HUDEP-2 (cell line): ENCODE measurements around the gene LYPLAL1.
A peak's percentile ranks its signal among the peaks of the same experiment; 100 is the strongest.

Experiments
- DNase-seq, 76 experiments: peaks; one replicate each; lab custom pipeline; 2025; ENCODE audit not compliant: unreplicated experiment in 76 of 76; lab: John Stamatoyannopoulos, UW

The LYPLAL1 gene

DNA sequence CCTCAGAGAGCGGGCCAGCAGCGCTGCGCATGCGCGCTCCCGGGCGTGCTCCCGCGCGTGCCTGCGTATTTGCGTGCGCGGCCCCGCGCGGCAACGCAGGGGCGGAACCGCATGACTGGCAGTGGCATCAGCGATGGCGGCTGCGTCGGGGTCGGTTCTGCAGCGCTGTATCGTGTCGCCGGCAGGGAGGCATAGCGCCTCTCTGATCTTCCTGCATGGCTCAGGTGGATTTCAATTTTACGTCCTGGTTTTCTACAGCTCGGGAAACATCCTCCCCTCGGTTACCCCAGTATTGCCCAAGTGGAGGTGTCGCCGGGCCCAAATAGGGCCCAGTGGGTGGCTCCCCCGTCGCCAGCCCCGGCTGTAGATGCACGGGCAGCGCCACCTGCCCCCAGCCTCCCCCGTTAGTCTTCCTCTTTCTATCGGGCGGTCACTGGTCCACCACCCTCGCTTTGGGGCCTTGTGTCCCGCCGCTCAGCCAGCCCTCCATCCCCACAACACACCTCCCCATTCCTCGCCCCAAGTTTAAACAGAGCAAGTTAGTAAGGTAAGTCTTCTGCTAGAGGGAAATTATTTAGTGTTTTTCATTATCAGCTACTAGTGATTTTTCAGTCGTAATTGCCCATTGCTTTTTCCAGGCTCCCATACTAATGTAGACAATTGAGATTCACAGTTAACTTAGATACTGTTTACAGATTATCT is at the start of gene LYPLAL1:
TSS of gene LYPLAL1 (plus strand) at position 121 of the 702 bp plus-strand sequence. CDS start at position 134, 13 bp downstream.
- DNase-seq: peak in 73 of 76 experiments; percentile 31 to 88 (median 74)

DNA sequence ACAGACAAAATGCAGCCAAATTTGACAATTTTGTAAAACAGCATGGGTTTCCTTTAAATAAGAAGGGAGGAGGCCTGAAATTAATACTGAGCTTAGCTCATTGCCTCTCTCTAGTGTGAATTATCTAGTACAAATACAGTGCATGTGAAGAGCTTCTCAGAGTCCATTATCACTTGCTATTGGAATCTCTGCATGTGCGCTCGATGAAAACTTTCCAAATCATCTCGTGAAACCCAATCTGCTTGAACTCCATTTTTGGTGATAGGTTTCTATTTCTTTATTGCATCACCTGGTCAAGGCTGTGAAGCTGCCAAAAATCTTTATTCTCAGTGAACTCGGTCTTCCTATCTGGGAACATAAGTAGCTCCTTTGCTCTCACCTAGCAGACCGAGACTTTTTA is 49.5 kb upstream of the LYPLAL1 start:
- no peak for DNase-seq

DNA sequence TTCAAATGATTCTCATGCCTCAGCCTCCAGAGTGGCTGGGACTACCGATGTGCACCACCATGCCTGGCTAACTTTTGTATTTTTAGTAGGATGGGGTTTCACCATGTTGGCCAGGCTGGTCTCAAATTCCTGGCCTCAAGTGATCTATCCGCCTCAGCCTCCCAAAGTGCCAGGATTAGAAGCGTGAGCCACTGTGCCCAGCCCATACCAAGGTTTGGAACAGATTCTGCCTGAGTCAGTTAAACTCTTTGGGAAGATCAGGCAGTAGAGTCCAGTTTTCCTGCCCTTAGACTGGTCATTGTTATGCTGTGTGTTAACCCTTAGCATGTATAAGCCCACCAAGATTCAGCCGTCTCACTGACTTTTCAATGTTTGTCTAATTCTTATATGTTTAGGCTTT is 48.3 kb upstream of the LYPLAL1 start:
- no peak for DNase-seq

DNA sequence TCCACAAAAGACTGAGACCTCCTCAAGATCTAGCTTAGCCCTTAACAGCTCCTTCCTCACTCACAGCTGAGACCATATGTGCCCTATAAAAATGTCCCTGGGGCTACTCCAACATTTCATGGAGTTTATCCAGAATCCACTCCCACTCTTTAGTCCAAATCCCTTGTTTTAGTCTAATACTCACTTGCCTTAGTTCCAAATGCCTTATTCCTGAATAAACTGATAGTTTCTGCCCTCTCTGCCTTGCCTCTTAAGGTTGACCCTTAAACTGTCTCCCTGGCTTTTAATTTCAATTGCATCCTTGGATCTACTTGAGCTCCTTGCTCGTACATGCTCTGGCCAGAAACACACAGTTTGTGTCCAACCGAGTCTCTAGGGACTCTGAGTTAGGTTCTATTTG is 47.3 kb upstream of the LYPLAL1 start:
- DNase-seq: no peak

DNA sequence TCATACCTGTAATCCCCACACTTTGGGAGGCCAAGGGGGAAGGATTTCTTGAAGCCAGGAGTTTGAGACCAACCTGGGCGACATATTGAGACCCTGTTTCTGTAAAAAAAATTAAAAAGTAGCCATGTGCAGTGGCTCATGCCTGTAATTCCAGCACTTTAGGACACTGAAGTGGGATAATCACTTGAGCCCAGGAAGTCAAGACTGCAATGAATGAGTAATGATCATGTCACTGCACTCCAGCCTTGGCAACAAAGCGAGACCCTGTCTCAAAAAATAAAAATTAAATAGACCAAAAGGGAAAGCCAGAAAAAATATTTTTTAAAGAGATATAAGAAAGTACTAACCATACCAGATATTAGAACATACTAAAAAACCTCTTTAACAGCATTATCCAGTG is 44.7 kb upstream of the LYPLAL1 start:
- no peak for DNase-seq

DNA sequence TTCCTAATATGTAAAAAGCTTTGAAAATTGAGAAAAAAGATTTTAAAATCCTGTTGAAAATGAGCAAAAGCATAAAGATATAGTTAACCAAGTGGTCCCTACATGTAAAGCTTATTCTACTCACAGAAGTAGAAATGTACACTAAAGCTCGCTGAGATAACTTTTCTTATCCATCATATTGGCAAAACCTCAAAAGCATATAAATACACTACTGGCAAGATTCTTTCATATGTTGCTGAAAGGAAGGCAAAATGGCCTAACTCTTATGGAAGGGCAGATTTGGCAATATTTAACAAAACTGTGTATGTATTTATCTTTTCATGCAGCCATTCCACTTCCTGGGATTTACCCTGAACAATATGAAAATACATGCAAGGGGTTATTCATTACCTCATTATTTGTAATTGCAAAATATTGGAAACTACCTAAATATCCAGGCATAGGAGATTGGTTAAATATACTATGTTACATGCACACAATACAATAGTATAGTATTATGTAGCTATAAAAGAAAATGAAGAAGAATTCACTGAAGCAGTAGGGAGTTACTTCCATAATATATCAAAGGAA is 43.2 kb upstream of the LYPLAL1 start:
- DNase-seq: no peak

DNA sequence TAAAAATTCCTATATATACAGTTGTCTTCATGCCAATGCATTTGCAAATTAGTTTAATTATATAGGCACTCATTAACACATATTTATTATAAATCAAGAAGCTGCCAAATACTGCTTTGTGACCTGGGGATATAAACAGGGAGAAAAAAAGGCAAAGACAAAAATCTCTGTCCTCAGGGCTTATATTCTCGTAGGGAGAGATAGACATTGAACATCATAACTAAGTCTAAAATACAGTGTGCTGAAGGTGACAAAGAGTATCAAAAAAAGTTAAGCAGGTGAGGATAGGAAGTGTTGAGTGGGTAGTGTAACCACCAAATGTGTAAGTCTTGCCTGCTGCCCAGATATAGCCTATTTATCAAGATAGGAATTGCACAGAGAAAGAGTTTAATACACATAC is 40.7 kb upstream of the LYPLAL1 start:
- DNase-seq: no peak

DNA sequence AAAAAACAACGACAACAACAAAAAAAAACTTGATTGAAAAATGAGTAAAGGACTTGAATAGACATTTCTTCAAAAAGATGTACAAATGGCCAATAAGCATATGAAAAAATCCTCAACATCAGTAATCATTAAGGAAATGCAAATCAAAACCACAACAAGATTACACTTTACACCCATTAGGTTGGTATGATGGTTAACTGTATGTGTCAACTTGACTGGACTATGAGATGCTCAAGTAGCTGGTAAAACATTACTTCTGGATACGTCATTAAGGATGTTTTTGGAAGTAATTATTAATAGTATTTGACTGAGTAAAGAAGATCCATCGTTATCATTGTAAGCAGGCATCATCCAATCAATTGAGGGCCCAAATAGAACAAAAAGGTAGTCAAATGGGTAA is 34.9 kb upstream of the LYPLAL1 start:
- DNase-seq: no peak

DNA sequence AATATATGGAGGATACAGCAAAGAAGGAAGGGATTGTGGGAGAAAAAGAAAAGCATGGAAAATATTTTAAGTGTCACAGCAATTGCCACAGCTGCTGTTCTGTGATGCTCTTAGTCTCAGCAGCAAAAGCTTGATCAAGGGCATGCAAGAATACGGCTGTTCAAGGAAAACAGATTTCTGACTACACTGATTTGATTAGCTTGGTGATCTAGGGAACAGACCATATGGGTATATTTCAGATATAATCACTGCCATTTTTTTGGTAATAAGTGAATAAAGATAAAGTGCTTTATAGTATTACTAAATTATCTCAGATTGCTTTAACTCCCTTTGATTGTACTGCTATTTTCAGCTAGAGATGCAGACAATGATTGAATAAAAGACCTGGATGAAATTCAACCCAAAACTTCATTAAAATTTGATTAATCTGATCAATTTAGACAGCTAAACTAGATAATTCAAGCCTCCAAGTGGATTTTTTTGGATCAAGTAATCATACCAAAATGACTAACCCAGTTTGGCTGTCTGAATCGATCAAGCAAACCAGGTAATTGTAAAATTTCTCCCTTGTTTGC is 33.3 kb upstream of the LYPLAL1 start:
- no peak for DNase-seq

DNA sequence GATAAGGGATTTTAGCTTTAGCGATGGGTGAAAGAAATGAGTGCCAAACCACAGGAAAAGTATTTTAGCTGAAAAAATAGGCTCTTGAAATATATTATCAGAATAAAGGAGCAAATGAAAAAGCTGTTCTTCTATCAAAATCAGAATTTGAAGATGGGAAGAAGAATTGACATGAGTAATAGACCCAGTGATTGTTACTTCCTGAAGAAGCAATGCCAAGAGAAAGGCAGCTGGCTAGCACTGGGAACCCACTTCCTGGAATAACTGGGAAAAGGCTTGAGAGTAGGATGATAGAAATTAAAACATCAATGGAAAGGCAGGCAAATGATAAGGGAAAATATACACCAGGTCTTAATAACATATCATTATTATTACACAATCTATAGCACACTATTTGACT is 29.9 kb upstream of the LYPLAL1 start:
- DNase-seq: no peak

DNA sequence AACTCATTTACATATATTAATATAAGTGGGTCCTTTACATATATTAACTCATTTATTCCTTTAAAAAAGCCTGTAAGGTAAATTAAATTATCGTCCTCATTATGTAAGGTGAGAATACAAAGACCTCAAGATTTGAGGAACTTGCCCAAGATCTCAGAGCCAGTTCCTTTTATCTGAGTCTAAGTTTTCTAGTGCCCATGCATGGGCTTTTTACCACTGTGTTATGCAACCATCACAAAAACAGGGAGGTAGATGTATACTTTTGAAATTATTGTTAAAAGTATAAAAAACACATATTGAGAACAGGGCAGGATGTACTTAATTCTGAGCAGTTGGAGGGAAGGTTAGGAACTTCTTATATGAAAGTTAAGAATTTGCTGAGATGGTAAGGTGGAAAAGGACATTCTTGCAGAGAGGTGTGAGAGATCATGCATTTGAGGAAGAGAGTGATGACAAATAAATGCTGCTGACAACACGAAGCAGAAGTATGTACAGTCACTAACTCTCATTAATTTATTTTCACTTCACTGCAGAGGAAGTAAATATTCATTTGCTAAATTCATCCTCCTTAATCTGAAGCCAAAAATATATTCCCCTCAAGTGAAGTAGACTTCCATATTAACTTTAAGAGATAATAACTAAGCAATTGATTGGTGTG is 28.9 kb upstream of the LYPLAL1 start:
- DNase-seq: no peak

DNA sequence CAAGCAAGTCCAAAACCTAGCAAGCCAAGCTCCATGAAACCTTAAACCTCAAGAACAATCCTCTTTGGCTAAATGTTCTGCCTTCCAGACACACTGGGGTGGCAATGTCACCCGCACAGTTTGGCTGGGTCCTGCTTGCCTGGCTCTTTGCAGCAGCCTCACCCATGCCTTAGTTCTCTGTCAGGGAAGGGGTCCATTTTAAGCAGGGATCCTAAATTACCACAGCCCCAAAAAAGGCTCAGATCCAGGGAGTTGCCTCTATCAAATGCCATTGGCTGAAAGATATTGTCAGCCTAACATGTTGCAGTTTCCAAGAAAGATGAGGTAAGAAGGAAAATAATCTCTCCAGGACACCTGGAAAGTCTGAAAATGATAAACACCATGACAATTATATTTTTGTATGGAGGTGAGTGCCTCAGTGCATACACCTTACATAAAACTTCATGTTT is 26.1 kb upstream of the LYPLAL1 start:
- no peak for DNase-seq

DNA sequence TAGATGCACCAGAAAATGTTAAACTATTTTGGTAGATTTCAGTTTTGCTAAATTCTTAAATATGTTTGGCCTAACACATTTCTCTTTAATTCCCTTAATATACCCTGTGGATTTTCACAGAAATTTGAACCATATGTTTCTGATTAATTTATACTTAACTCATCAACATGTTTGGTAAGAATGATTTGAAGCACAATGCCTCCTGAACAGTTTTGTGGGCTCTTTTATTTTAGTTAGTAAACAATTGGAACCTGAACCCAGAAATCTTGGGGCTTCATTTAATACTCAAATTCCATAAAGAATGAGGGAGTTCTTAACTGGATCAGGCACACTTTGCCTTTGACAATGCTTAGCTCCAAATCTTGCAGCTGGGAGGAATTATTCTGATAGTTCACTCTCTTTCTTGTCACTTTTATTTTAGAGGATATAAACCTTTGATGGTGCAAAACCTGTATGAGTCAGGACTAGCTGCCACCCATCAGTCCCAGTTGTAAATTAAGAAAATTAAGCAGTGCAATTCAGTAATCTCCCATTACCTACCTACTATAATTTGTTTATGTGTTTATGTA is 24.6 kb upstream of the LYPLAL1 start:
- DNase-seq: no peak

DNA sequence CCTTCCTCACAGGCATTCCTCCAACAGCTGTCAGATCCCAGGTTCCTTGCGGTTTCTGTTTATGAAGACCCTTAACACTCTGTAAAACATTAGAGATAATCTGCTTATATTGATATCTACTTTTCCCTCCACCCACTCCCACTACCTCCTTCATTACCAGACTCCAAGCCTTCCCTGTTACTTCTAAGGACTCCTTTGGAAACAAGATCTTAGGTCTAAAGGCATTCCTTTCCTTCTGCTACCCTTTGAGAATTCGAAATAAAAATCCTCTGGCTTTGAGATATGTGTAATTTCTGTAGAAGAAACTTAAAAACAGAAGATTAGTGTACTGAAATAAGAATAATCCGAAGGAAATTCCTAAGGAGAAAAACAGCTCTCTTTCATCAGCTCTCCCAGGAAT is 23.7 kb upstream of the LYPLAL1 start:
- no peak for DNase-seq

DNA sequence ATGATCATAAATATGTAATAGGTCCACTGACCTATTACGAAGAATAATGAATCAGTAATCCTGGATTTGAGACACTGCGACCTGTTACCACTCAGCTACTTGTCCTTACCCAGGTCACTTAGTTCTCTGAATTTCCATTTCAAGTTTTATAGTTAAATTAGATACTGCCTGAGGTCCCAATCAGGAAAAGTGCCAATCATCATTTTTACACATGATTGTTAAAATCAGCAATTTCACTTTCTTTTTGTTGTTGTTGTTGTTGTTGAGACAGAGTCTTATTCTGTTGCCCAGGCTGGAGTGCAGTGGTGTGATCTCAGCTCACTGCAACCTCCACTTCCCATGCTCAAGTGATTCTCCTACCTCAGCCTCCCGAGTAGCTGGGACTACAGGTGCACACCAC is 22.8 kb upstream of the LYPLAL1 start:
- no peak for DNase-seq

DNA sequence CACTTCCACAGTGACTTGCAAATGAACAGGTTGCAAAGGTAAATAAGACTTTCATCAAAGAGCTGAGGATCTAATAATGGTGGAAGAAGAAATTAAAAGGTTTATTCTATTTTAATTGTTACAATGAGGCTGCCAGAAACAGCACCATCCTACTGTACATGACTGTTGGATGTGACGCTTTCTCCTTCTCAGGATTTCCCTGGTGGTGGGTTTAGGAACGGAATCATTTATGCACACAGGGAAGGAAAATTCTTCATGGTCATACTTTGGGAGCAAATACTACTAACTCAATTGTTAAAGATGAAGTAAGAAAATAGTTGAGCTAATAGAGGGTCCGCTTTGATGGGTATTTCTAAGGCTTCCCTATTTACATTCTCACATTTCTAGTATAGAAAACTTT is 22.2 kb upstream of the LYPLAL1 start:
- DNase-seq: no peak

DNA sequence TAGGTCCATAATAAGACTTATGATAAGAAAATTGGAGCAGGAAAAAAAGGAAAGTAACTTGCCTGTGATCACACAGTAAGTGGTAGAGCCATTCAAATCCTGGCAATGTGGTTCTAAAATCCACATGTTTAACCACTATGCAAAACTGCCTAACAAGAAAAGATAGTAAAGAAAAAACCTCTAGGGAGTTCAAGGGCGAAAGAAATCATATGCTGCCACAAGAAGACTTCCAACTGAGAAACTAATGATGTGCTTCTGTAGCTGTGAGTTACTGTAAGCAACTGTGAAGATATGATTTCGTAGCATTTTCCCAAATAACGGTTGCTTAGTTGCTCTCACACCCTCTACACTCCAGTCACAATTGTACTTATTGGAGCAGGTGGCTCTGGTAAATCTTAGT is 20.9 kb upstream of the LYPLAL1 start:
- no peak for DNase-seq

DNA sequence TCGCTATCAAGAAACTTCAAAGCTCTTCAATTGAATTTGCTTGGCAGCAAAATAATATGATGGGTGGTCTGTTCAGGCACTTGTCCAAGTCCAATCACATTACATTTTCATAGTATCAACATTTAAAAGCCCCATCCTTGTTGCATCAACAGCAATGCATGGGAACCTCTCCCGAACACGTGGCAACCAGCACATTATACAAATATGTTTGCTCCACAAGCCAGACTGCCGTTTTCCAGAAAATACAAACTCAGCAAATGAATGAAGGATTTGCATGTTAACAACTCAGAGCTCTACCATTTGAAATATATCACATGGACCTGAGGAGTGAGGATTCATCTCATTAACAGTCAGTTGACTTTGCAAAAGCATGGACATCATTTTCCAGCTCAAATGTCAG is 20.0 kb upstream of the LYPLAL1 start:
- DNase-seq: no peak

DNA sequence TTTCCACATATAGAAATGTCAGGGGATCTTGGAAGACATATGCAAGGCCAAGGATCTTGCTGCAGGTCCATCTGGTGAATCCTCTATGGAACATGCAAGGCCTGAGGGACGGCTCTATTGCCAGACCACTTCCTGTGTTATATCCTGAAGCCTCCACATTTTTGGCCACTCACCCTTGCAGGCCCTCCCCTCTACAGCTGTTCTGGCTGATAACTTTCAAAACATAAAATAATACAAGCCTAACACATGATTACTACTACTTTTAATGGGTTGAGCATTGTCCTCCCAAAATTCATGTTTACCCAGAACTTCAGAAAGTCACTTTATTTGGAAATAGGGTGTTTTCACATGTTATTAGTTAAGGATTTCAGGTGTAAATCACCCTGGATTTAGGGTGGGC is 18.5 kb upstream of the LYPLAL1 start:
- DNase-seq: no peak

DNA sequence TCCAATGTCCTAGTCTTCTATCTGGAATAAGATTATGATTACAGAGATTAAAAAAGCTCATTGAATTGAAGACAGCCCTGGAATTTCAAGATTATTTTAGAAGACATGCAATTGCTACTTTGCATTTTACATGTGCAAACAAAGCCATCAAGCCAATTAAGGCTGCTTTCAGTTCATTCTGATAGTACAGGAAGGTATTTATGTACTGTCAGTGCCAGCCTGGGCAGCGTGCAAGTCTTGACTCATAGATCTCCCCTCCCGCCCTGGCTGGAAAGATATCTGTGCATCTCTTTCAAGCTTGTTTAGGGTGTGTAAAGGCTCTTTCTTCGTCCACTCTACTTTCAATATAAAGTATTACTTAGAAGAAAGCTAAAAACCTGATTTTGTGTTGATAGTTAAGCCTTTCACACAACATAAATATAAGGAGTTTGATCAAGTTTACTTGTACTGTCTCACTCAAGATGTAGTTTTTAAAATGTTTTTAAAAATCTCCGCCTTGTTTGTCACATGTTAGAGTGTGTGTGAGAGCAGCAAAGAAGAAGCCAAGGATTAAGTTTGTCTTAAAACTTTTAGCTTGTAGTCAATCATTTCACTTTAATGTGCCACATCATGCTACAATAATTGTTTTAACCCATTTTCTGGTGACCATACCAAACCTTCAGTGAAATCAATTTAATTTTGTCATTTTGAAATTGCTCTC is 13.6 kb upstream of the LYPLAL1 start:
- peak in 4 of 76 experiments; percentile 5 to 20 (median 8) for DNase-seq

DNA sequence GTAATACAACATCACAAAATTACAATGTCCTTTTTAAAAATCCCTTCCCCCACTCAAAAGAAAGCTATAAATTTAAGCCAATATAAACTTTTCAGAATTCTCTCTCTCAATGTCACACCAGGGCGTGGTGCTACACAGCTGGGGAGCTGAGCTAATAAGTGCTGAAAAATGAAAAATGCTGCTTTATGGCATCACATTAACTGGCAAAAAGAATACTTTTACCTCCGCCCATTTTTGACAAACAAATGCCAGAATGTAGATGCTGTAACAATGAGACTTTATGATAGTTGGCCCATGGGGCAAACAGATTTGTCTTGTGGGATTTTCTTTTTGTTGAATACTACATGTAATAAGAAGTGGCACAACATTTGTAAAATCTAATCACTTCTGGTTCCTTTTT is 12.7 kb upstream of the LYPLAL1 start:
- no peak for DNase-seq
